ENCODE results near the gene LONP1.

The LONP1 gene

DNA sequence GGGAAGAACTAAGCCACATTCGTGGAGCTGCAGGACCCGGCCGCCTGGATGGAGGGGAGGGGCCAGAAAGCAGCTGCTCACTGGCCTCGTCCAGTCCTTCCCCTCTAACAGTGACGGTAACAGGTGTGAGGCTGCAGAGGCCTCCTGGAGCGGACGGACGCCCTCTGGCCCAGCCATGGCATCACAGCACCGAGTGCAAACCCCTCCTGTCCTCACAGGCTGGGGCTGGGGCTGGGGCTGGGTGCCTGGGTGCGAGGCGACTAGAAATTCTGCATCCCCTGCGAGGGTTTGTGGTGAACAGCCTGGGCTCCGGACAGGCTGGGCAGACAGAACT lies 43.2 kb downstream of the LONP1 start:
- TF ChIP-seq, protein P1, sequence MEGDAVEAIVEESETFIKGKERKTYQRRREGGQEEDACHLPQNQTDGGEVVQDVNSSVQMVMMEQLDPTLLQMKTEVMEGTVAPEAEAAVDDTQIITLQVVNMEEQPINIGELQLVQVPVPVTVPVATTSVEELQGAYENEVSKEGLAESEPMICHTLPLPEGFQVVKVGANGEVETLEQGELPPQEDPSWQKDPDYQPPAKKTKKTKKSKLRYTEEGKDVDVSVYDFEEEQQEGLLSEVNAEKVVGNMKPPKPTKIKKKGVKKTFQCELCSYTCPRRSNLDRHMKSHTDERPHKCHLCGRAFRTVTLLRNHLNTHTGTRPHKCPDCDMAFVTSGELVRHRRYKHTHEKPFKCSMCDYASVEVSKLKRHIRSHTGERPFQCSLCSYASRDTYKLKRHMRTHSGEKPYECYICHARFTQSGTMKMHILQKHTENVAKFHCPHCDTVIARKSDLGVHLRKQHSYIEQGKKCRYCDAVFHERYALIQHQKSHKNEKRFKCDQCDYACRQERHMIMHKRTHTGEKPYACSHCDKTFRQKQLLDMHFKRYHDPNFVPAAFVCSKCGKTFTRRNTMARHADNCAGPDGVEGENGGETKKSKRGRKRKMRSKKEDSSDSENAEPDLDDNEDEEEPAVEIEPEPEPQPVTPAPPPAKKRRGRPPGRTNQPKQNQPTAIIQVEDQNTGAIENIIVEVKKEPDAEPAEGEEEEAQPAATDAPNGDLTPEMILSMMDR (IDR thresholded peaks at IDR 0.05; ENCODE audit: borderline replicate concordance, control extremely low read depth, extremely low read depth, insufficient read depth, missing control alignments), result no peak
- in situ Hi-C loops (cut with MboI; ENCODE audit: low sequenced_read_pairs, unreplicated experiment), result no loop called here
- DNase-seq (ENCODE audit: low spot score), result no peak

DNA sequence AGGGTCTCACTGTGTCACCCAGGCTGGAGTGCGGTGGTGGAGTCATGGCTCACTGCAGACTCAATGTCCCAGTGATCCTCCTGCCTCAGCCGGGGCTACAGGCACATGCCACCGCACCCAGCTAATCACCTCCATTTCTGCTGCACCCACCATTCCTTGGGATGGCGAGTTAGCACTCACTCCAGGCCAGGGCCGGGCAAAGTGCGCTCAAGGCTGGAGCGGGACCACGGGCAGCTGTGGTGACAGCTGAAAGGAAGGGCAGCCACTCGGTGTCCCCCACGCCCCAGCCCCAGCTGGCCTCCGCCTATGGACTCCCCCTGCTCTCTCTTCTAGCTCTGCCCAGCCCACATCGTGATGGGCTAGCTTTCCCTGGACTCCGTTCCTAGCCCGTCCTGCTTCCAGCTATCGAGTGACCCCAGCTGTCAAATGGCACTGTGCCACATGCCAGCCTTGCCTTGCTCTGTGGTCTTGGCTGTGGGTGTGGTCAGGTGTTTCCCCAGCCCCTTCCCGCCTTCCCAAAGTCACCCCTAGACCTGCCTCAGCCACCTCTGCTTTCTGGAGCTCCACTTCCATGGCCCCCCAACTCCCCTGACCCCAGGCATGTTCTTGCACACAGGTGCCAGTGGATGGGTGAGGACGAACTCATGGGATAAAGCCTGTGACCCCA lies 43.7 kb downstream of the LONP1 start:
- TF ChIP-seq, protein P1 (IDR thresholded peaks at IDR 0.05; ENCODE audit: borderline replicate concordance, control extremely low read depth, extremely low read depth, insufficient read depth, missing control alignments), result no peak
- no peak for DNase-seq (ENCODE audit: low spot score)
- in situ Hi-C loops (cut with MboI; ENCODE audit: low sequenced_read_pairs, unreplicated experiment), result no loop called here

DNA sequence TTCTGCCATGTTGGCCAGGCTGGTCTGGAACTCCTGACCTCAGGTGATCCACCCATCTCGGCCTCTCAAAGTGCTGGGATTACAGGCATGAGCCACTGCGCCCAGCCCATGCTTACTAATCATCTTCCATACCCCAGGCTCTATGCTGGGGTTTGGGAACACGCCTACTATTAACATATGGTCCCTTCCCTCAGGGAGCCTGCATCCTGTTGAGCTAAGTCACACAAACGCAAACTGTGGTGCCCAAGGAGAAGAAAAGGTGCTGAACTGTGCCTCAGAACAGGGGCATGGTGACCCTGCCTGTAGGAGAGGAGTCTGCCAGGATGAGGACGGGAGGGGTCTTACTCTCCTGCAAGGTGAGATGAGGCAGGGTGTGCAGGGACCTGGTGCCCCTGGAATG lies 45.2 kb downstream of the LONP1 start:
- TF ChIP-seq, protein P1 (IDR thresholded peaks at IDR 0.05; ENCODE audit: borderline replicate concordance, control extremely low read depth, extremely low read depth, insufficient read depth, missing control alignments), result no peak
- no peak for DNase-seq (ENCODE audit: low spot score)
- in situ Hi-C loops (cut with MboI; ENCODE audit: low sequenced_read_pairs, unreplicated experiment), result no loop called here

DNA sequence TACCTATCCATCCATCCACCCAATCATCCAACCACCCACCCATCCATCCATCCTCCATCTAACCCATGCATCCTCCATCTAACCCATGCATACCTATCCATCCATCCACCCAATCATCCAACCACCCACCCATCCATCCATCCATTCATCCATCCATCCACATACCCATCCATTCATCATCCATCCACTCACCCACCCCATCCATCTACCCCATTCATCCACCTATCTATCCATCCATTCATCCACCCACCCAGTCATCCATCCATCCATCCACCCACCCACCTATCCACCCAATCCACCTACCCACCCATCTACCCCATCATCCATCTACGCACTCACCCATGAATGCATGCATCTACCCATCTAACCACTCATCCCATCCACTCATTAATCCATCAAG lies 46.2 kb downstream of the LONP1 start:
- DNase-seq (ENCODE audit: low spot score), result no peak
- in situ Hi-C loops (cut with MboI; ENCODE audit: low sequenced_read_pairs, unreplicated experiment), result no loop called here
- TF ChIP-seq, protein P1 (IDR thresholded peaks at IDR 0.05; ENCODE audit: borderline replicate concordance, control extremely low read depth, extremely low read depth, insufficient read depth, missing control alignments), result no peak

DNA sequence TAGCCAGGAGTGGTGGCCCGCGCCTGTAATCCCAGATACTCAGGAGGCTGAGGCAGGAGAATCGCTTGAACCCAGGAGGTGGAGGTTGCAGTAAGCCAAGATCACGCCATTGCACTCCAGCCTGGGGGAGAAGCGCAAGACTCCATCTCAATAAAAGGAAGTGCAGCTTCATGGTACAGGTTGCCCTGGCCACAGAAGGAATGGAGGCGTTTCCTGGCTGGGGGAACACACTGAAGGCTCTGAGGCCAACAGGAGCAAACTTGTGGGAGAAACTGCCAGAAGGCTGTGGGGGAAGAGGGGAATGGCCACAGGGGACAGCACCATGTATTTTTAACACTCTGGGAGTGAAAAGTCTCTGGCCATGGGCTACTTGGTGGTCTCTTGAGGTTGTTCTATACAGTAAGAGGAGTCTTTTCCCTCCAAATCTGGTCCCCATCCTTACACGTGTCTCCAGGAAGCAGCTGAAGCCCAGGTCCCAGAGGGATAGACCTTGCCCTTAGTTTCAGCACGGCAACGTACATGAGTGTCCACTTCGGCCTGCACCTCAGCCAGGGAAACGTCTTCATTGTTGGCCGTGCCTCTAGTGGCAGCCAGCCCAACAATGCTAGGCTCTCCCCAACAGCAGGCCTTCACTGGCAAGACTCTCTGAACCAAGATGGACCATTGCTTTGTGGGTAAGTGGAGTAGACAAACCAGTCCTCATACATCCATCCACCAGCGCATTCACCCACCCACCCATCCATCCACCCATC lies 47.1 kb downstream of the LONP1 start:
- no peak for DNase-seq (ENCODE audit: low spot score)
- TF ChIP-seq, protein P1 (IDR thresholded peaks at IDR 0.05; ENCODE audit: borderline replicate concordance, control extremely low read depth, extremely low read depth, insufficient read depth, missing control alignments), result no peak
- in situ Hi-C loops (cut with MboI; ENCODE audit: low sequenced_read_pairs, unreplicated experiment), result no loop called here

DNA sequence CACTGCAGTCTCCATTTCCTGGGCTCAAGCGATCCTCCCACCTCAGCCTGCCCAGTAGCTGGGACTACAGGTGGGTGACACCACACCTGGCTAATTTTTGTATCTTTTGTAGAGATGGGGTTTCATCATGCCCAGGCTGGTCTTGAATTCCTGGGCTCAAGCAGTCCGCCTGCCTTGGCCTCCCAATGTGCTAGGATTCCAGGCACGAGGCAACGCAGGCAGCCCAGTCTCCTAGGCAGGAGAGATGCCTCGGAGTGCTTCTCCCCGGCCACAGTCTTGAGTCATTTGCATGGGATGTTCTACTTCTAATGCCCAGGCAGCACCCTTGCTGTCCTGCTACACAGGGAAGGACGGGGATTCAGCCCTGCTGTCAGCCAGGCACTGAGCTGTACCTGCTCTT lies 48.3 kb downstream of the LONP1 start:
- no peak for DNase-seq (ENCODE audit: low spot score)
- TF ChIP-seq, protein P1 (IDR thresholded peaks at IDR 0.05; ENCODE audit: borderline replicate concordance, control extremely low read depth, extremely low read depth, insufficient read depth, missing control alignments), result no peak
- in situ Hi-C loops (cut with MboI; ENCODE audit: low sequenced_read_pairs, unreplicated experiment), result no loop called here
